ENCODE results near the gene LMBRD1. TPM values are rescaled to one million over a fixed set of nuclear protein-coding genes. Genes with fewer than 3 reads are reported as not detected.

Gene LMBRD1
- total RNA-seq, 1 experiment from 2014 or later, result 27.5 TPM

DNA sequence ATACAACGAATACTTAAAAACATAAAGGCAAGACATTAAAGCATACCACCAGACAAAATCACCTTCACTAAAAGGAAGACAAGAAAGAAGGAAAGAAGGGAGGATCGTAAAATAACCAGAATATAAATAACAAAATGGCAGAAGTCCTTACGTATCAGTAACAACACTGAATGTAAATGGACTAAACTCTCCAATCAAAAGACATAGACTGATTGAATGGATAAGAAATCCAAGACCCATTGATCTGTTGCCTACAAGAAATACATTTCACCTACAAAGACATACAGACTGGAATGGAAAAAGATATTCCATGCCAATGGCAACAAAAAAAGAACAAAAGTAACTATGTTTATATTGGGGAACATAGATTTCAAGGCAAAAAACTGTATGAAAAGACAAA lies 74.1 kb downstream of the LMBRD1 start:
- BruUV-seq (replicated peaks), result no TSS peak
- H3K4me1 ChIP-seq, result no peaks in the 10 kb centered on the region
- Mint-ChIP-seq H3K27me3 (ENCODE audit: insufficient read depth, unreplicated experiment) (no peaks in the 10 kb centered on the region), H3K4me1 (ENCODE audit: low read depth, unreplicated experiment) (no peaks in the 10 kb centered on the region), H3K27ac (ENCODE audit: unreplicated experiment) (no peak overlapping the region), H3K36me3 (ENCODE audit: insufficient read depth, unreplicated experiment) (no peaks in the 10 kb centered on the region), H3K4me3 (ENCODE audit: unreplicated experiment) (no peak overlapping the region), H3K9me3 (ENCODE audit: unreplicated experiment) (peaks cover 9% of the 10 kb centered on the region)
- ChIA-PET POLR2A (no interaction called here), CTCF (no interaction called here)
- intact Hi-C loops (cut with micrococcal nuclease; ENCODE audit: unreplicated experiment), result no loop called here
- H3K9me3 ChIP-seq, result no peaks in the 10 kb centered on the region; the same call in 1 of the 2 replicates
- H3K4me3 ChIP-seq (ENCODE audit: low read depth, low read length), result no peak overlapping the region
- no peaks in the 10 kb centered on the region for H3K36me3 ChIP-seq (ENCODE audit: control insufficient read depth, insufficient read depth, low read length)
- DNase-seq, result no peak
- H3K27me3 ChIP-seq (replicated peaks; ENCODE audit: control insufficient read depth, insufficient read depth, low read length), result no peaks in the 10 kb centered on the region
- TF ChIP-seq, protein P1, sequence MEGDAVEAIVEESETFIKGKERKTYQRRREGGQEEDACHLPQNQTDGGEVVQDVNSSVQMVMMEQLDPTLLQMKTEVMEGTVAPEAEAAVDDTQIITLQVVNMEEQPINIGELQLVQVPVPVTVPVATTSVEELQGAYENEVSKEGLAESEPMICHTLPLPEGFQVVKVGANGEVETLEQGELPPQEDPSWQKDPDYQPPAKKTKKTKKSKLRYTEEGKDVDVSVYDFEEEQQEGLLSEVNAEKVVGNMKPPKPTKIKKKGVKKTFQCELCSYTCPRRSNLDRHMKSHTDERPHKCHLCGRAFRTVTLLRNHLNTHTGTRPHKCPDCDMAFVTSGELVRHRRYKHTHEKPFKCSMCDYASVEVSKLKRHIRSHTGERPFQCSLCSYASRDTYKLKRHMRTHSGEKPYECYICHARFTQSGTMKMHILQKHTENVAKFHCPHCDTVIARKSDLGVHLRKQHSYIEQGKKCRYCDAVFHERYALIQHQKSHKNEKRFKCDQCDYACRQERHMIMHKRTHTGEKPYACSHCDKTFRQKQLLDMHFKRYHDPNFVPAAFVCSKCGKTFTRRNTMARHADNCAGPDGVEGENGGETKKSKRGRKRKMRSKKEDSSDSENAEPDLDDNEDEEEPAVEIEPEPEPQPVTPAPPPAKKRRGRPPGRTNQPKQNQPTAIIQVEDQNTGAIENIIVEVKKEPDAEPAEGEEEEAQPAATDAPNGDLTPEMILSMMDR (IDR thresholded peaks at IDR 0.05; ENCODE audit: insufficient read depth in 1 of 2, low read depth in 1 of 2, low read length in 1 of 2, severe bottlenecking in 1 of 2, unreplicated experiment in 1 of 2), result no peak

DNA sequence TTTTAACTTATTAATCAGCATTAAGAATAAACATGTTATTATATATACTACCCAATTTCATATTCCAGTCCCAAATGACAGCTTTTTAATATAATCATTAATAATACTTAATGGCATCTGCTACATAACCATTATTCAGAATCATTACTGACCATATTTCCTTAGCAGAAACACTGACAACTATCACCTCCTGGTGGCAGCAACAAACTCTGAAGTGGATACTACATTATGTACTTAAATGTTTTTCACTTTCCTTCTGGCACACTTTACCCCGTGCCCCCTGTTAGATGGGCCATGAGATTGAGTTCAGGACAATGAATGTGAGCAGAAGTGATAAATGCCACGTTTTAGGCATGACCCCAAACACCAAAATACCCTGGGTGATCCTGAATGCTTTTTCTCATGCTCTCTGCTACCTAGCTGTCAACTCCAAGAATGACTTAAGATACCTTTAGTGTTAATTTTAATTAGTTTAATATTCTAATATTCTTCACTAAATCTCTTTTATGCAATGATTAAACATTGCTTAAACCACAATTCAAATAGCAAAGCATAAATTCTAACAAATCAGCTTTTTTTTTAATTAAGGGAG lies 77.1 kb downstream of the LMBRD1 start:
- Mint-ChIP-seq H3K4me1 (ENCODE audit: low read depth, unreplicated experiment) (peaks cover 2% of the 10 kb centered on the region), H3K4me3 (ENCODE audit: unreplicated experiment) (no peak overlapping the region), H3K27me3 (ENCODE audit: insufficient read depth, unreplicated experiment) (no peaks in the 10 kb centered on the region), H3K9me3 (ENCODE audit: unreplicated experiment) (no peaks in the 10 kb centered on the region), H3K27ac (ENCODE audit: unreplicated experiment) (no peak overlapping the region), H3K36me3 (ENCODE audit: insufficient read depth, unreplicated experiment) (no peaks in the 10 kb centered on the region)
- no peaks in the 10 kb centered on the region; the same call in 1 of the 2 replicates for H3K9me3 ChIP-seq
- no peaks in the 10 kb centered on the region for H3K4me1 ChIP-seq
- no peak for DNase-seq
- ChIA-PET CTCF (no interaction called here), POLR2A (no interaction called here)
- BruUV-seq (replicated peaks), result no TSS peak
- no peaks in the 10 kb centered on the region for H3K27me3 ChIP-seq (replicated peaks; ENCODE audit: control insufficient read depth, insufficient read depth, low read length)
- TF ChIP-seq, protein P1 (IDR thresholded peaks at IDR 0.05; ENCODE audit: insufficient read depth in 1 of 2, low read depth in 1 of 2, low read length in 1 of 2, severe bottlenecking in 1 of 2, unreplicated experiment in 1 of 2), result peak; percentile 31 to 49
- H3K36me3 ChIP-seq (ENCODE audit: control insufficient read depth, insufficient read depth, low read length), result no peaks in the 10 kb centered on the region
- no peak overlapping the region for H3K4me3 ChIP-seq (ENCODE audit: low read depth, low read length)
- intact Hi-C loops (cut with micrococcal nuclease; ENCODE audit: unreplicated experiment), result no loop called here

GRCh38 chr6:69706724-69707123 lies 90.1 kb downstream of the LMBRD1 start:
- CTCF ChIA-PET, result no interaction called here
- H3K4me1 ChIP-seq, result no peaks in the 10 kb centered on the region
- H3K36me3 ChIP-seq (ENCODE audit: control insufficient read depth, insufficient read depth, low read length), result no peaks in the 10 kb centered on the region
- intact Hi-C loops (cut with micrococcal nuclease; ENCODE audit: unreplicated experiment), result no loop called here
- no TSS peak for BruUV-seq (replicated peaks)
- no peaks in the 10 kb centered on the region for H3K9me3 ChIP-seq
- Mint-ChIP-seq H3K4me3 (ENCODE audit: unreplicated experiment) (no peak overlapping the region), H3K9me3 (ENCODE audit: unreplicated experiment) (no peaks in the 10 kb centered on the region), H3K27me3 (ENCODE audit: insufficient read depth, unreplicated experiment) (no peaks in the 10 kb centered on the region), H3K27ac (ENCODE audit: unreplicated experiment) (no peak overlapping the region), H3K36me3 (ENCODE audit: insufficient read depth, unreplicated experiment) (peaks cover 6% of the 10 kb centered on the region), H3K4me1 (ENCODE audit: low read depth, unreplicated experiment) (no peaks in the 10 kb centered on the region)
- DNase-seq, result no peak
- TF ChIP-seq, protein P1 (IDR thresholded peaks at IDR 0.05; ENCODE audit: insufficient read depth in 1 of 2, low read depth in 1 of 2, low read length in 1 of 2, severe bottlenecking in 1 of 2, unreplicated experiment in 1 of 2), result no peak
- no peaks in the 10 kb centered on the region for H3K27me3 ChIP-seq (replicated peaks; ENCODE audit: control insufficient read depth, insufficient read depth, low read length)
- POLR2A ChIA-PET, result no interaction called here
- no peak overlapping the region for H3K4me3 ChIP-seq (ENCODE audit: low read depth, low read length)

Data from Caco-2 (cell line).